T1000 (cell line): ENCODE results near the gene FHIT.
"Not testable (repeated sequence)": the region's sequence is repeated elsewhere in the genome, so short reads cannot be mapped to it uniquely, and the experiment has no call there.

ENCODE experiments used
- DNase-seq: peaks from one replicate; lab custom pipeline; 2025; ENCODE audit warnings: mixed read lengths; lab: John Stamatoyannopoulos, UW

Gene FHIT

DNA sequence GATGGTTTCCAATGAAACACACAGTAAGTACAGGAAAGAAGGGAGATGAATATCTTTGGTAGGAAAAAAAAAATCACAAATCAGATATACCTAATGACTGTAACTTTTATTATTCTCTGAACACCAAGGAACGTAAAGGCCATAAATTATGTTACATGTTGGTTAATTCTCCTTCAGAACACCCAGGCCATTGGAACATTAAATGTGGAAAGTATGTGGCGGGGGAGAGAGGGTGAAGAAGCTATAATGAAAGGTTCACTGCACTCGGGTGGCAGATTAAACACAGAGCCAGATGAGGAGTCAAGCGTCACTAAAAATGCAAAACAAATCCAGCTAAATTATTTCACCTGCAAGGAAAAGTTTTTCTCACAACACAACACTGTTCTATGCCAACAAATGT, 193.8 kb downstream of the FHIT start:
- no peak for DNase-seq

DNA sequence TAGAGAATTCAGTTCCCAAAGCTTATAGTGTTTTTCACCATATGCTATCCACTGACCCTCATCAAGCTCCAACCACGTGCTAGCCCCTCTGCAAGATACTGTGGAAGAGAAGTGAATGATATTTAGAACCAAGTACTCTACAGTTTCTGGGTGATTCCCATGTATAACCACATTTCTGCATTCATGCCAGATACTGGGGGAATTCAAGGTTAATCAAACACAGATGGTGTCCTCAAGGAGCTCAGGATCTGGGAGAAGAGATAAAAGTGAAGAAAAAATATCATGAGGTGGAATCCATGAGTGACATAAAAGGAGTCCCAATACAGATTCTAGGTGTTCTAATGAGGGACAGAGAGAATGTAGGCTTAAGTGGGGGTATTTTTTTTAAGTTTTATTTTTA, 195.8 kb downstream of the FHIT start:
- DNase-seq = no peak

DNA sequence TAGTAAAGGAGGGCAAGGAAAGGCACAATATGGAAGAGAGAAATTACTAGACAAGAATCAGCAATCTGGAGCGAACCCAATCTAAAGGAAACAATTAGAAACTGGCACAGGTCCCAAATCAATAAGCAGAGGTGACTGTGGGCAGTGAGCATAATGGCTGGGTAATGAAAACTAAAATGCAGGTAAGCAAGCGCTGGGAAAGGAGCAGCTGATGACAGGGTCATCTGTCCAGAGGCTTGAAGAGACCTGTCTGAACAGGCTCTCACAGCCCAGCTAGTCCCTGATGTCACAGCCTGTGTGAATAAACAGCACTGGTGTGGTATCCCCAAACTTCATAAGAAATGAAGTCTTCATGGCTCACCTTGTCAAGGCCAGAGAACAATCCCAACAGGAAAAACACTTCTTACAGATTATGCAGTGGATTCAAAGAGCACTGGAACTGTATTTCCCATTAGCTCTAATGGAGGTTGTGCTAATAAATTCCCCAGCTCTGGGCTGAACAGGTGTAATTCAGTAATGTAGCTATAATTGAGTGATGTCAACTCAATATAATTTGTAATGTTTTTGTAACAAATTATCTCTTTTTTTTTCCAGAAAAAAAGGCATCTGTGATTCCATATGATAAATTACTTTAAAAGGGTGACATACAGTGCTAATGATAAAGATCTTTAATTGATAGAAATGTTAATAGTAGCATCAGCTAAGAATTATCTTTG, 197.3 kb downstream of the FHIT start:
- DNase-seq = no peak

DNA sequence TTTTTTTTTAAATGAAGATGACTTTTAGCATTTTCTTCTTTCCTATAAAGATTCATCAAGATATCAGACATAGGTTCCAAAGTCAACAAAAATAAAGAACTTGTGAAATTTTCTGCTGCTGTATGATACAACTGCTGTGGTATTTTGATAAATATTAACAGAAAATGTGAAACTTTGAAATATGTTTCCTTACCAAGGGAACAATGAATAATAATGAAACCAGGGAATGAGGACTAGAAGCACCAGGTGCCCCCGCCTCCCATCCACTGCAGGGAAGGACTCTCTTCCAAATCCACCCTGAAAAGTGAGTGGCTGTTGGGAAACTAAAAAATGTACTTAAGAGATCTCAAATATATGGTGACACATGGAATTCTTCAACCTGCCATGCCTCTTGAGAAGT, 198.4 kb downstream of the FHIT start:
- no peak for DNase-seq

DNA sequence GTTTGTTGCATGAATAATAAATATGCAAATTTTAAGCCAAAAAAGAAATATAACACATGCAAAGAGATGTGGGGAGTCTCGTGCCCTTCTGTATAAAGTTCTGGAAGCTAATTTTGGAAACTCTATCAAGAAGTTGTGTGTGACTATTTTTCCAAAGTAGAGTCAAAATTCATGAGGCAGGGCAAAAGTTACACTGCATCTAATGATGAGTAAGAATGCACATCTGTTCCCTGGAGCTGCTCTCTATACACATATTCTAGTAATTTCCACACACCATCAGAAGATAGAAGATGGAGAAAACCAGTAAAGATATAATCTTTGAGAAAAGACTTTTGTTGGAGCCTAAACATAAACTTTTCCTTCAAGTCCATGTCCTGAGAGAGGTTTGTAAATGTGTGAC, 199.6 kb downstream of the FHIT start:
- DNase-seq = no peak

DNA sequence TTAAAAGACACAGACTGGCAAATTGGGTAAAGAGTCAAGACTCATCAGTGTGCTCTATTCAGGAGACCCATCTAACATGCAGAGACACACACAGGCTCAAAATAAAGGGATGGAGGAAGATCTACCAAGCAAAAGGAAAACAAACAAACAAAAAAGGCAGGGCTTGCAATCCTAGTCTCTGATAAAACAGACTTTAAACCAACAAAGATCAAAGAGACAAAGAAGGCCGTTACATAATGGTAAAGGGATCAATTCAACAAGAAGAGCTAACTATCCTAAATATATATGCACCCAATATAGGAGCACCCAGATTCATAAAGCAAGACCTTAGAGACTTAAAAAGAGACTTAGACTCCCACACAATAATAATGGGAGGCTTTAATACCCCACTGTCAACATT, 206.1 kb downstream of the FHIT start:
- DNase-seq = not testable (repeated sequence)

DNA sequence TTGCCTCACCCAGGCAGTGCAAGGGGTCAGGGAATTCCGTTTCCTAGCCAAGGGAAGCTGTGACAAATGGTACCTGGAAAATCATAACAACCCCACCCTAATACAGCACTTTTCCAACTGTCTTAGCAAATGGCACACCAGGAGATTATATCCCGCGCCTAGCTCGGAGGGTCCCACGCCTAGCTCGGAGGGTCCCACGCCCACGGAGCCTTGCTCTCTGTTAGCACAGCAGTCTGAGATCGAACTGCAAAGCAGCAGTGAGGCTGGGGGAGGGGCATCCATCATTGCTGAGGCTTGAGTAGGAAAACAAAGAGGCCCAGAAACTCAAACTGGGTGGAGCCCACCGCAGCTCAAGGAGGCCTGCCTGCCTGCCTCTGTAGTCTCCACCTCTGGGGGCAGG, 208.1 kb downstream of the FHIT start:
- DNase-seq = no peak

DNA sequence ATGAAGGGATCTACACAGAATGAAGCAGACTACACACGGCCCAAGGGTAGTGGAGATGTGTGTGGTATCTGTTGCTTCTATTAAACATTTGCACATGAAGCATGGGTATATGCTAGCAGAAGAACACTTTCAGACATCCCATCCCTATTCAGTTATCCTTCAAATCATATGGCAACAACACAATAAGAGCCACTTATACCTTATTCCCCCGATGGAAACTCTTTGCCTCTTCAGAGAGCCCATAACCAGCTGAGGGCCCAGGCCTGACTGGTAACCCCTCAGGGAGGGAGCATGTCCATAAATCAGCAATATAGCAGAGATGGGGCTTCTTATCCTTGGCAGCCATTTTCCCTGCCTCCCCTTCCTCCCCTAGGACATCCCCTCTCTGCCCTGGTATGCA, 210.6 kb downstream of the FHIT start:
- DNase-seq = no peak

DNA sequence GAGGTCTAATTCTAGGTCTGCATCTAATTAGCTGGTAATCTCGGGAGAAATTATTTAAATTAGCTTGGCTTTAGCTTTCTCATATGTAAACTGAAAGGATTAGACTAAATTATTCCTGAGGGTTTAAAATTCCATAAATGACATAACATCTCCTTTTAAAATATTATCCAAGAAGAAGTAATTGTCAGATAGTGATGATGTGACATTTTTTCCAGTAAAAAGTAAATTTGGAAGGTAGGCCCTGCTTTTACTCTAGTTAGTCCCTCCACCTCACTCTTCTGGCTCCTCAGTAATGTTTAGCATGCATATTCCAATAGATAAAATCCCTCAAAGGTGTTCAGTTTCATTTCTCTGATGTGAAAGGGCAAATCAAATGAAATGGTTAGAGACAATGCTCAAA, 215.7 kb downstream of the FHIT start:
- no peak for DNase-seq

DNA sequence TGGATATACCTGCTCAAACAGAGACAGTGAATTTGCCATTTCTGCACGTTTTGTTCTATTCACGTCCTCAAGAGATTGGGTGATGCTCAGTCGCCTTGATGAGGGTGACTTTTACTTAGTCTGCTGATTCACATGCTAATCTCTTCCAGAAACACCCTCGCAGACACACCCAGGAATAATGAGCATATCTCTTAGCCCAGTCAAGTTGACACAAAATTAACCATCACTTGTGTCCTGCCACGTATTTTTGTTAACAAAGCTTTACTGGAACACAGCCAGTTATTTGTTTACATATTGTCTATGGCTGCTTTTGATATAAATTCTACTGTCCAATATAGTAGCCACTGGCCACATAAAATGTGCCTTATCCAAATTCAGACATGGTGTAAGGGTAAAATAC, 218.3 kb downstream of the FHIT start:
- no peak for DNase-seq

DNA sequence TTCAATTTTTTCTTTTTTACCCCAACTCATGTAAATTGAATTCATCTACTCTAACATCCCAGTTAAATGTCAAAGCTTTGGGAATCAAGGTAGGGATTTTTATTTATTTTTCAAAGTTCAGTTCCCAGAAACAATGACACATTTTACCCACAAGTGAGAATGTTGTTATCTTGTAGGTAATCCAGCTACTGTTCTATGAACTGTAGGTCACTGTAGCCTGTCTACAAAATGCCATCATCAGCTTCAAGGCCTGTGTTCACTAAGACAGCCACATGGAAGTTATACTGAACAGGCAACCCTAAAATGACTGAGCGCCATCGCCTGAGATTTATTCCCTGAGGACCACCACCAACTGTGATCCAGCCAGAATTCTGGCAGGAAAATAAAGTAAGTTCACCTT, 219.7 kb downstream of the FHIT start:
- no peak for DNase-seq

DNA sequence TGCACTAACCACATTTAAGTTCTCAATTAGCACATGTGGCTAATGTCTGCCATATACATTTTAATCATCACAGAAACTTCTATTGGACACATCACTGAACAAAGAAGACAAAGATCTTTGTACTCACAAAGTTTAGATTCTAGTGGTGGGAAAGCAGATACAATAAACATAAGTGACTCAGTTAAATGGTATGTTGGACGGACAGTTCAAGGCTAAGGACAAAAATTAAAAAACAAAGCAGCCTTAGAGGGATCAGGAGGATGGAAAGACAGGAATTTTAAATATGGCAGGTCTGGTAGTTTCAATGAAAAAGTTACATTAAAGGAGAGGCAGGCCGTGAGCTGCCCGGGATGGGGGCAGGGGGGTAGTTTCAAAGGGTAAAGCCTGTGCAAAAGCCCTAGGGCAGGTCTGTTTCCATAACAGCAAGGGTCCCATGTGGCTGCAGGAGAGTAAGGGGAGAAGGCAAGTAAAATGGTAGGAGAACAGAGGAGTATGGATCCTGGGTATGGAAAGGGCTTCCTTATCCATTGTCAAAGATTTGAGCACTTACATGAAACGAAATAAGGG, 220.7 kb downstream of the FHIT start:
- no peak for DNase-seq

DNA sequence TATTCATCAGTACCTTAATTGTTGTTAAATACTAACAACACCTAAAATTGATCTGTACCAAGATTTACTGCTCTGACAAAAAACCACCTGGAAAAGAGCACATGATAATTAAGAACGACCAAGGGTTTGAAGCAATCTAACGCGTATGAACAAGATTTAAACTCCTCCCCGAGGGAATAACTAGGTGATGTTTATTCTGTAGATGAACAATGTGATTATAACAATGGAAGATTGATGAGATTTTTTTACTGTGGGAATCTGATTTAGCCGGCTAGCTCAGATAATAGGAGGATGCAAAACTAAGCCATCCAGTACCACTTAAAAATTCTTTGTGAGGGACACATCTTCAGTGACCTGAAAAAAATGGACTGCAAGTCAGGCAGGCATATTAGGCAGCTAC, 222.1 kb downstream of the FHIT start:
- DNase-seq = no peak

DNA sequence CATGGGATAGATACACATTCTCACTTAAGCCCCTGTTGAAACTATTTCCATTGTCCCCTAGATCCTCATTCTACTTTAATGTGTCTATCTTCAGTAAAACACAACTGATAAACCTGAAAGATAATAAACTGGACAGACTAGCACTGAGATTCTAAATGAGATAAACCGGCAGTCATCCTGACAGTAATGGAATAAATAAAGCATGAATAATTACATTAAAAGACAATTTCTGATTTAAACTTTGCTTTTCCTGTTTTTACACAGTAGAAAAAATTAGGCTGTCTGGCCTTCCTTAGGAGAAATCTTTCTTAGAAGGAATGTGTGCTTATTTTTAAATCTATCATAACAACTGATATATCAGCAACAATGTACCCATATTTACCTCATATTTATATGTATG, 232.4 kb downstream of the FHIT start:
- DNase-seq = no peak

DNA sequence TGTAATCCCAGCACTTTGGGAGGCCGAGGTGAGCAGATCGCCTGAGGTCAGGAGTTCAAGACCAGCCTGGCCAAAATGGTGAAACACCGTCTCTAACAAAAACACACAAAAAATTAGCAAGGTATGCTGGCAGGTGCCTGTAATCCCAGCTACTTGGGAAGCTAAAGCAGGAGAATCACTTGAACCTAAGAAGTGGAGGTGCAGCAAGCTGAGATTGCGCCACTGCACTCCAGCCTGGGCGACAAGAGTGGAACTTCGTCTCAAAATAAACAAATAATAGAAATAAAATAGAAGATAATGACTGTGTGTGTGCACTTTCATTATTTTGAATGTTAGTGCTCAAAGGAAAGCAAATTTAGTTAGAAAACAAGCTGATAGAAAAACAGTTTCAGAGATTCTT, 234.2 kb downstream of the FHIT start:
- DNase-seq = not testable (repeated sequence)

DNA sequence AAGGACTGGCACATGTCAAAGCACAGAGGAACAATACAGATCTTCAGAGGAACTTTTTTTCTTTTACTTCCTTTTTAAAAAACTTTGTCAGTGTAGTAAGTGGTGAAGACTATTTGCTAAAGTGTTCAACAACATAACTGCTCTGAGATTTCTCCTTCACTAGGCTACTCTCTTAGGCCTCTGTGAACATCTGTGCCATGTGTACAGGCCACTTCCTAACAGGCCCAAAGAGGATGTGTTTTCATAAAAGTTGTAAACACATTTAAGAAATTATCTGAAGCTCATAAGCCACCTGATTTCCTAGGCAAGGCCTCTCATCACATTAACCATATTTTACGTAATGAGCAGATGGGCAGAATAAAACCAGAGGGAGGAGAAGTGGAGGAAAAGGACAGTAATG, 235.4 kb downstream of the FHIT start:
- DNase-seq = no peak

DNA sequence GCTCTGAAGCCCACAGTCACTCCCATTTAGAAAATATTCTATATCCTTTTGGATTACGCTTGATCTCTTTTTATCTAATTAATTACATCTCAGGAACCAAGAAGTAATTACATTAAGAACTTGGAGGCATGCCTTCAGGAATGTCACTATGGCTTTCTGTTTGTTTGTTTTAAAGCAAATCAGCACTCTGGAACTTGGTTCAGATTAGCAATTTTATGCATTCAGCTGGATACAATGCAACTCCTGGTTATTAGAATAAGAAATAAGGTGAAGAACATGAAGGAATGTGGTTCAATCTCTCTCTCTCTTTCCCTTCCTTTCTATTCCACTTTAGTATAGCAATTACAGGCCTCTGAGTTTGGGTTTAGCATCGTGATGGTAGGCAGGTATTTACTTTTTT, 235.8 kb downstream of the FHIT start:
- DNase-seq = no peak

DNA sequence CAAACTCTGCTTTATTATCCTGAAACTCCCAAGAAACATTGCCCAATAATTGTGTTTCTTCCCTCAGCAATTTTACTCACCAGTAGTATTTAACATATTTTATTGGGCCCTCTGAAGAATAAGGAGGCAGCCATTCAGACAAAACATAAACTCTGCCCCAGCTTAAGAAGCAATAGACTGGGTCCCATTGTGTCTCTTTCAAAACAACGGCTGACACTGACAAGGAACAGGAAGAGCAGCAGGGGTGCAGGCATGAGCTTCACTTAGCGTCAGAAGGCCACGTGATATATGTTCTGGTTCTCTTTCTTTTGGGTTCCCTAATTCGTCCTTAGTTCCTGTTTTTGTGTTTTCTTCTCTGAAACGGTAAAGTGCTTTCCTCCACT, 242.3 kb downstream of the FHIT start:
- no peak for DNase-seq

DNA sequence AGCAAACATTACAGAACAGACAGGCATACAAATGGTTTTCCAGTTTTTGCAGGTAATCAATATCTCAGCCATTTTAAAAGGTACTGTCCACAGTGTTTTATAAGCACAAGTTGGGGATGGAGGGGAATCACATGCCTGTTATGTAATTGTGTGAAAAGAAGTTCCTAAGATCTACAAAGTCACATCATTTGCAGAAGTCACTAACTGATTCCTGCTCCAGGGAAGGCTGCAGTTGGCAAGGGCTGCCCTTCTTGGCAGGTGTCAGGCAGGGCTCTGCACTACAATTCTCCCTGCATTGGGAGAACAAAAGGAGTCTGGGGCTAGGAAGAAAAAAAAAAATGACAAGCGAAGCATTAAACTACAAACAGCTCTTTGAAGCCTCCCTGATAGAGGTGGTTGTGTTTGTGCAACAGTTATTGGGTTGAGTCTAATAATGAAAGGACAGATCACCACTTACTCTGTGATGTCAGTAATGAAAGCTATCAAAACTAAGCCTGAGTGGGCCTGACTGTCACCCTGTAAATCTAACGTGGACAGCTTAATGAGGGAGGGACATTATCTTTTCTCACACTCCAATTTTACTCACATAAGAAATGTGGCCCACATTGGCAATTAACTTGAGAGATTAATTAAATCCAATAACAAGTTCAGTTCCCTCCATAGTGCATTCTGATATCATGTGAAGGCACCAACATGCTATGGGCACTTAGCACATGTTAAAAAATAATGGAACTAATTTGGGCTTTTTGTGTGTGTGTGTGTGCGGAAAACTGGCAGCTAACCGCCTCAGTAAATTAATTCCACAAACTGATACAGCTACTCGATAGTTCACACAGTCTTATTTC, 242.9 kb downstream of the FHIT start:
- no peak for DNase-seq

DNA sequence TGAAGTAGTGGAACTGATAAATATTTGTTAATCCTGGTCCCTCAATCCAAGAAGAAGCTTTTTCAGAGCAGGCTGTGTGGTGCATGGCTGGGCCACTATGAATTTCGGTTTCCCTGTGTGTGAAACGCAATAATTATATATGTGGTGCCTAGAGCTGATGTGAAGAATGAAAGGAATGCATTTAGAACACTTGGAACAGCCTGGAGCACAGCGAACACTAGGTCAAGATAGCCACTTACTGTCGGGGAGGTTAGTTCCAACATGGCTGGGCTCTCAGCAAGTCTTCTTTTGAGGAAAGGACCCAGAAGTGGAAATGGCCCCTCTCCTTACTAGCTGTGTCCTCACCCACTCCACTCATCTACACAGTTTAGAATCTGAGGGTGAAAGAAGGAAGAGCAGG, 245.7 kb downstream of the FHIT start:
- no peak for DNase-seq

DNA sequence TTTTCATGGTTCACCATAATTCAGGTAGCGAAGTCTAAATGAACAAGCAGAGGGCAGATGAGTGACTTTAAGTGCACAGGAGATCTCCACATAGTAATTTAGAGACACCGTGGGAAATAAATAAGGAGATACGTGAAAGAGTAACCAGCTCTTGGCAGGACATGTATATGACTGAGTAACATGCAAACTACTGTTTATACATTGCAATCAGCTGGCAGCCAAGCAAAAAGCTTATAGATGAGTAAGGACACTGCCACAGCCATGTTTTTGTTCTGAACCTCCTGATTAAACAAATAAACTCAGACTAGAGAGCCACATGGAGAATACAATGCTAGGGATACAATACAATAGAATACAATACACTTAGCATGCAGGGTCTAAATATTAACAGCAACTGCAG, 252.4 kb downstream of the FHIT start:
- no peak for DNase-seq

DNA sequence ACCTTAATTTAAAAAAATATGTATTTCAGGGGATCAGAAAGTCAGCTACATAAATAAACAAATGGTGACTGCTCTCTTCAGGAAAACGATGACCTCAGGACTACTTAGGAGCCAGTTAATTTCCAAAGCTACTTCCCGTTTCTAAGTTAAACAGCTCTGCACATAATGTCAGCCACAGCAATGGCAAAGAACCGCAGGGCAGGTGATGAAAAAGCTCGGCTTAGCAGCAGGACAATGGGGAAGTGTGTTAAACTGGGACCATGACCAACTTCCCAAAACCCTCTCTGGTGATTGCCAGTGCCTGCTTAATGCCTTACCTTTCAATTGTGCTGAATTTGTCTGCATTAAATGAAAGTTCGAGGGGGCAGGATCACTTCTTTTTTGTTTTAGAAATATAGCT, 258.9 kb downstream of the FHIT start:
- DNase-seq = no peak

DNA sequence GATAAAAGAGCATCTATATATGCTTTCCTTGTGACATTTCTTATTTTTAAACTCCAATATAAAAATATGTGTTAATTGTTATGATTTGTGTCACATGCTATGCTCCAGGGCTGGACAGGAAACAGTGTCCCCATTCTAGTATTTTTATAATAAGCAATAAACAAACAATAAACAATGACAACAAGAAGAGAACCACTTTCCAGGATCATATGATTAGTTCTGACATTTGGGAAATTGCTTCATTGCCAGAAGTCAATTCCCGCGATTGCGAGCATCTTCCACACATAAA, 260.9 kb downstream of the FHIT start:
- no peak for DNase-seq
